WTC11 (cell line): ENCODE data around the gene CLEC16A.

Experiments
- ARID4B ChIP-seq: sonication (generic); formaldehyde crosslinking; IDR thresholded peaks from 2 replicates; pipeline ENCODE4 v1.8.0; 2023; ENCODE audit warnings: missing genetic modification reagents, mild to moderate bottlenecking, borderline replicate concordance
- ATF6 ChIP-seq: sonication (generic); formaldehyde crosslinking; IDR thresholded peaks from 2 replicates; pipeline ENCODE4 v1.8.1; 2023; ENCODE audit warnings: mild to moderate bottlenecking, missing genetic modification reagents
- CBFB ChIP-seq: sonication (generic); formaldehyde crosslinking; IDR thresholded peaks from 2 replicates; pipeline ENCODE4 v1.8.1; 2022; ENCODE audit warnings: mild to moderate bottlenecking, low read depth, missing genetic modification reagents
- CREM ChIP-seq: sonication (generic); formaldehyde crosslinking; IDR thresholded peaks from 2 replicates; pipeline ENCODE4 v1.8.1; 2022; ENCODE audit warnings: mild to moderate bottlenecking, missing genetic modification reagents, moderate library complexity
- CTCF ChIP-seq: fragments of 200-600 bp; IDR thresholded peaks from 2 replicates; pipeline ENCODE4 v1.8.0; 2022; ENCODE audit warnings: antibody characterized with exemption
- E2F1 ChIP-seq: sonication (generic); formaldehyde crosslinking; IDR thresholded peaks from 2 replicates; pipeline ENCODE4 v1.8.0; 2022; ENCODE audit warnings: mild to moderate bottlenecking, missing genetic modification reagents
- JUN ChIP-seq: sonication (generic); formaldehyde crosslinking; IDR thresholded peaks from 2 replicates; pipeline ENCODE4 v1.8.0; 2023; ENCODE audit warnings: mild to moderate bottlenecking, missing genetic modification reagents
- NFYB ChIP-seq: sonication (generic); formaldehyde crosslinking; conservative IDR thresholded peaks from 2 replicates; pipeline ENCODE4 v1.8.0; 2022; ENCODE audit warnings: low read depth, missing genetic modification reagents
- TEAD4 ChIP-seq: sonication (generic); formaldehyde crosslinking; IDR thresholded peaks from 2 replicates; pipeline ENCODE4 v1.8.0; 2022; ENCODE audit warnings: mild to moderate bottlenecking, missing genetic modification reagents
- TF ChIP-seq, protein P1 (sequence below): fragments of 250-450 bp; sonication (Bioruptor Pico); conservative IDR thresholded peaks from 2 replicates; pipeline ENCODE4 v1.9.0; 2021; ENCODE audit warnings: mild to moderate bottlenecking

GRCh38 chr16:11180489-11180888 is 236.1 kb downstream of the CLEC16A start:
- TF ChIP-seq CTCF (no peak), E2F1 (CRISPR knock-in tag) (no peak), ARID4B (CRISPR knock-in tag) (no peak), NFYB (CRISPR knock-in tag) (no peak), JUN (CRISPR knock-in tag) (no peak), CREM (CRISPR knock-in tag) (no peak), CBFB (CRISPR knock-in tag) (no peak), TEAD4 (CRISPR knock-in tag) (no peak), ATF6 (no peak)
- TF ChIP-seq, protein P1, sequence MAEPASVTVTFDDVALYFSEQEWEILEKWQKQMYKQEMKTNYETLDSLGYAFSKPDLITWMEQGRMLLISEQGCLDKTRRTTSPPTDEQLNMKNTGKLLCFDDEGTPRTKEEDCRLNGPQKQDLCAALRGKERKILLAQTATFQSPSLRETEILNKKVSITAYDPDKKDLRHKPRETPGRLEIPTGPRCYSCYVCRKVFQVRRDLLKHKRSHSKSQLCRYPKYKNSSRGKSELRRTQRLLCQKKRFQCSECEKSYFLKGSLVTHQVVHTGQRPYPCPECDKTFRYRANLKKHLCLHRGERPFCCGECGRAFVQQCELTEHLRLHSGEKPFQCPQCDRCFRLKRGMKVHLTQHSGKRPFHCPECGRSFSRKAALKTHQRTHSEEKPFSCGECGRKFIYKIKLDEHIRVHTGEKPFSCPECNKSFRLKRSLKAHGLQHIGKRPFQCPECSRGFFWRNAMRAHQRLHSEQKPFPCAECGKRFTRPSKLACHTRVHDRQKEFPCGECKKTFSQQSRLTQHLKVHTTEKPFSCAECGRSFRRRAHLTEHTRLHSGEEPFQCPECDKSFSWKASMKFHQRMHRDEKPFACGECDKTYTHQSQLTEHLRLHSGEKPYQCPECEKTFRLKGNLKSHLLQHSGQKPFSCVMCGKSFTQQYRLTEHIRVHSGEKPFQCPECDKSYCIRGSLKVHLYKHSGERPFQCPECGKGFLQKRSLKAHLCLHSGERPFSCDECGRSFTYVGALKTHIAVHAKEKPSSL, result no peak
